HPDE6-E6E7 (cell line): ENCODE results near the gene VAV1.
A peak's percentile ranks its signal among the peaks of the same experiment; 100 is the strongest.
"Not testable (repeated sequence)": the region's sequence is repeated elsewhere in the genome, so short reads cannot be mapped to it uniquely, and the experiment has no call there.

Source experiments
- DNase-seq: peaks from one replicate; pipeline ENCODE4 v3.0.0; 2011; ENCODE audit warnings: missing footprints; ENCODE audit errors: extremely low spot score

The VAV1 gene

GRCh38 chr19:6754653-6755463, 17.6 kb upstream of the VAV1 start:
- no peak for DNase-seq

- DNase-seq = no peak
These were observed 11.9 kb upstream of the VAV1 start for GRCh38 chr19:6760606-6761005.

- DNase-seq = no peak
These were observed 11.3 kb upstream of the VAV1 start for GRCh38 chr19:6761053-6761676.

- not testable (repeated sequence) for DNase-seq
These were observed 10.2 kb upstream of the VAV1 start for GRCh38 chr19:6762253-6762797.

GRCh38 chr19:6765738-6766356, 6.7 kb upstream of the VAV1 start:
- peak; percentile 84 for DNase-seq

GRCh38 chr19:6766357-6767080, 6.0 kb upstream of the VAV1 start:
- no peak for DNase-seq

- peak; percentile 42 for DNase-seq
These were observed 5.5 kb upstream of the VAV1 start for GRCh38 chr19:6767081-6767356.

- peak; percentile 94 for DNase-seq
These were observed 4.9 kb upstream of the VAV1 start, which contains the start of gene SH2D3A for GRCh38 chr19:6767357-6768235. Gene SH2D3A, minus strand, starts transcription at chr19:6767435. Its CDS starts 3,687 bp downstream, at chr19:6763748.

GRCh38 chr19:6768236-6768785, 4.2 kb upstream of the VAV1 start:
- no peak for DNase-seq

- no peak for DNase-seq
These were observed 3.4 kb upstream of the VAV1 start for GRCh38 chr19:6769006-6769619.

GRCh38 chr19:6771648-6772027, 870 bp upstream of the VAV1 start:
- not testable (repeated sequence) for DNase-seq

- no peak for DNase-seq
These were observed 386 bp downstream of the VAV1 start for GRCh38 chr19:6772866-6773322.

- DNase-seq = no peak
These were observed 919 bp downstream of the VAV1 start for GRCh38 chr19:6773323-6773931.

- no peak for DNase-seq
These were observed 2.6 kb downstream of the VAV1 start for GRCh38 chr19:6774821-6775707.

- DNase-seq = not testable (repeated sequence)
These were observed 3.5 kb downstream of the VAV1 start for GRCh38 chr19:6776045-6776444.

- no peak for DNase-seq
These were observed 4.5 kb downstream of the VAV1 start for GRCh38 chr19:6776999-6777398.

- no peak for DNase-seq
These were observed 4.9 kb downstream of the VAV1 start for GRCh38 chr19:6777434-6777833.

GRCh38 chr19:6778386-6778785, 5.9 kb downstream of the VAV1 start:
- no peak for DNase-seq

GRCh38 chr19:6779206-6779605, 6.7 kb downstream of the VAV1 start:
- DNase-seq = no peak
